Progenitor cell of endocrine pancreas (in vitro differentiated cells): ENCODE data around the gene SH2D5. TPM values are rescaled to one million over a fixed set of nuclear protein-coding genes. Genes with fewer than 3 reads are reported as not detected.

Source experiments
- DNase-seq: peaks from one replicate; pipeline ENCODE4 v3.0.0; 2021; ENCODE audit warnings: low spot score; ENCODE audit not compliant: unreplicated experiment
- H3K27ac Mint-ChIP-seq: 2 replicates; pipeline ENCODE4 v1.8.0; 2021; ENCODE audit warnings: mild to moderate bottlenecking, moderate library complexity, mixed read lengths
- H3K27me3 Mint-ChIP-seq: 2 replicates; pipeline ENCODE4 v1.8.0; 2021; ENCODE audit warnings: mixed read lengths
- H3K36me3 Mint-ChIP-seq: 2 replicates; pipeline ENCODE4 v1.8.0; 2022; ENCODE audit warnings: mixed read lengths; ENCODE audit not compliant: insufficient read depth
- H3K4me1 Mint-ChIP-seq: 2 replicates; pipeline ENCODE4 v1.8.0; 2021; ENCODE audit warnings: low read depth, mixed read lengths
- H3K4me3 Mint-ChIP-seq: 2 replicates; pipeline ENCODE4 v1.8.0; 2021; ENCODE audit warnings: low read depth, mild to moderate bottlenecking, moderate library complexity, mixed read lengths
- H3K9me3 Mint-ChIP-seq: 2 replicates; pipeline ENCODE4 v1.8.0; 2021; ENCODE audit warnings: low read depth, mixed read lengths
- CTCF ChIP-seq: fragments of 200-600 bp; sonication (generic); IDR thresholded peaks from one replicate; pipeline ENCODE4 v1.5.0; 2021; ENCODE audit warnings: antibody characterized with exemption, mild to moderate bottlenecking; ENCODE audit not compliant: unreplicated experiment
- total RNA-seq: library from RNA; stranded (reverse); gene quantifications from 2 replicates; pipeline ENCODE4 v1.2.1, GENCODE V29; 2021

SH2D5 gene
- total RNA-seq, 1 donor from 2014 or later = 0.53 TPM

DNA sequence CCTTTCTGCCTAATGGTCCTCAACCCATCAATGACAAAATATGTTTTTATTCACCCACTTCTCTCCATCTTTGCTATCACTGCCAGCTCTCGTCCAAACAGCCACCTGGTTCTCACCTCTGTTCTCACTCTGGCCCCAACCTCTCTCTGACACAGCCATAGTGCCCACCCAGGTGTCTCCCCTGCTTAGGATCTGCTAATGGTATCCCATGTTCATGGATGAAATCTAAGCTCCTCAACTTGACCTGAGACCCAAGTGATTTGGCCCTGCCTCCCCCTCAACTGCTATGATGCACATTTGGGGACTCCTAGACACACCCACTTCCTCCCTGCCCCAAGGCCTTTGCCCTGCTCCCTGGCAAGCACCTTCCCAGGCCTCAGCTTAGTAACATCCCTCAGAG is 40.6 kb downstream of the SH2D5 start:
- Mint-ChIP-seq H3K9me3 (no peaks in the 10 kb centered on the region), H3K27ac (no peak overlapping the region), H3K36me3 (no peaks in the 10 kb centered on the region), H3K27me3 (peaks cover 7% of the 10 kb centered on the region), H3K4me3 (no peak overlapping the region), H3K4me1 (no peaks in the 10 kb centered on the region)
- no peak for TF ChIP-seq CTCF
- no peak for DNase-seq

DNA sequence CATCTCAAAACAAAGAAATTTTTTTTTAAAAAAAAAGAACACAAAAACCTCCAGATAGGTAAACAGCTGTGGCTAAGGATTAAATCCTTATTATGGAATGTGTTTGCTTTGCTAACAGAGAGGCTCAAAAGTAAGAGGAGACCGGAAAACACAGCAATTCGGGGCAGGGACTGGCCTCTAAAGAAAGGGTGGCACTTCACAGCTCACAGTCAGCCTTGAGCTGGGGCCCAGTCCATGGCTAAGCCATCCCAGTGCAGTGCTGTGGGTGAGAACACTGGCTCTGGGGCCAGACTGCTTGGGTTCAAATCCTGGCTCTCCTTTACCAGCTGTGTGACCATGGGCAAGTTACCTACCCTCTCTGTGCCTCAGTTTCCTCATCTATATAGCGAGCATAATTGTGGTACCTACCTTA is 42.9 kb downstream of the SH2D5 start:
- Mint-ChIP-seq H3K36me3 (no peaks in the 10 kb centered on the region), H3K9me3 (no peaks in the 10 kb centered on the region), H3K27ac (no peak overlapping the region), H3K27me3 (peaks cover 5% of the 10 kb centered on the region), H3K4me3 (no peak overlapping the region), H3K4me1 (no peaks in the 10 kb centered on the region)
- TF ChIP-seq CTCF = no peak
- no peak for DNase-seq

GRCh38 chr1:20686883-20687725 is 45.4 kb downstream of the SH2D5 start:
- DNase-seq = no peak
- Mint-ChIP-seq H3K27me3 (no peaks in the 10 kb centered on the region), H3K27ac (no peak overlapping the region), H3K4me1 (no peaks in the 10 kb centered on the region), H3K9me3 (no peaks in the 10 kb centered on the region), H3K4me3 (no peak overlapping the region), H3K36me3 (no peaks in the 10 kb centered on the region)
- TF ChIP-seq CTCF = no peak

GRCh38 chr1:20685741-20686140 is 46.8 kb downstream of the SH2D5 start:
- H3K27me3 Mint-ChIP-seq = no peaks in the 10 kb centered on the region
- no peak overlapping the region for H3K4me3 Mint-ChIP-seq
- no peak for DNase-seq
- no peak for TF ChIP-seq CTCF
- H3K36me3 Mint-ChIP-seq = no peaks in the 10 kb centered on the region
- no peaks in the 10 kb centered on the region for H3K4me1 Mint-ChIP-seq
- no peak overlapping the region for H3K27ac Mint-ChIP-seq
- H3K9me3 Mint-ChIP-seq = no peaks in the 10 kb centered on the region

GRCh38 chr1:20685099-20685662 is 47.3 kb downstream of the SH2D5 start:
- peaks cover under 1% of the 10 kb centered on the region for H3K4me1 Mint-ChIP-seq
- H3K9me3 Mint-ChIP-seq = no peaks in the 10 kb centered on the region
- H3K36me3 Mint-ChIP-seq = no peaks in the 10 kb centered on the region
- H3K4me3 Mint-ChIP-seq = no peak overlapping the region
- H3K27ac Mint-ChIP-seq = no peak overlapping the region
- no peak for DNase-seq
- H3K27me3 Mint-ChIP-seq = no peaks in the 10 kb centered on the region
- TF ChIP-seq CTCF = no peak
